VCaP (cell line): ENCODE results near the gene TUB.

Experiments used
- H3K27ac ChIP-seq: fragments of 450-650 bp; 2 replicates; pipeline ENCODE4 v1.5.1; 2017
- CTCF ChIP-seq: fragments of 450-650 bp; conservative IDR thresholded peaks from 2 replicates; pipeline ENCODE4 v1.5.1; 2017; ENCODE audit warnings: mild to moderate bottlenecking, moderate library complexity

The TUB gene

GRCh38 chr11:8110396-8110795 is 29.4 kb downstream of the TUB start:
- no peak overlapping the region for H3K27ac ChIP-seq
- no peak for TF ChIP-seq CTCF

- TF ChIP-seq CTCF: no peak
Observed at GRCh38 chr11:8111636-8112035, 30.6 kb downstream of the TUB start.

GRCh38 chr11:8122173-8122764 is 41.3 kb downstream of the TUB start:
- TF ChIP-seq CTCF: no peak

More at GRCh38 chr11:8111636-8112035, 30.6 kb downstream of the TUB start:
- no peak overlapping the region for H3K27ac ChIP-seq

GRCh38 chr11:8126649-8127289 is 45.8 kb downstream of the TUB start:
- no peak for TF ChIP-seq CTCF
- H3K27ac ChIP-seq: no peak overlapping the region

More at GRCh38 chr11:8122173-8122764, 41.3 kb downstream of the TUB start:
- H3K27ac ChIP-seq: no peak overlapping the region

GRCh38 chr11:8127447-8127846 is 46.4 kb downstream of the TUB start:
- no peak for TF ChIP-seq CTCF
- no peak overlapping the region for H3K27ac ChIP-seq

- H3K27ac ChIP-seq: no peak overlapping the region
- no peak for TF ChIP-seq CTCF
Observed at GRCh38 chr11:8138526-8138925, 57.5 kb downstream of the TUB start.

- TF ChIP-seq CTCF: no peak
Observed at GRCh38 chr11:8149726-8150125, 68.7 kb downstream of the TUB start.

More at GRCh38 chr11:8149726-8150125, 68.7 kb downstream of the TUB start:
- H3K27ac ChIP-seq: no peak overlapping the region
